ENCODE measurements around the gene ZMYND15.

Gene ZMYND15

GRCh38 chr17:4735876-4736651 lies 3.6 kb upstream of the ZMYND15 start:
- H3K9me3 ChIP-seq (ENCODE audit: insufficient read depth, low read length), result no peaks in the 10 kb centered on the region
- no peak overlapping the region for H3K9ac ChIP-seq (ENCODE audit: low read length)
- H3K4me3 ChIP-seq (ENCODE audit: low read length), result no peak overlapping the region
- H3K4me2 ChIP-seq (ENCODE audit: low read length), result no peak overlapping the region
- peaks cover 2% of the 10 kb centered on the region; the same call in 1 of the 2 replicates for H3K79me2 ChIP-seq (ENCODE audit: low read length)
- peaks cover 6% of the 10 kb centered on the region; the same call in 1 of the 2 replicates for H4K20me1 ChIP-seq (ENCODE audit: insufficient read depth, low read length)
- H3K27ac ChIP-seq (ENCODE audit: low read length), result no peak overlapping the region
- H2AFZ ChIP-seq (ENCODE audit: low read depth, low read length), result no peak overlapping the region
- H3K4me1 ChIP-seq (ENCODE audit: low read length), result peaks cover 30% of the 10 kb centered on the region
- peaks cover 3% of the 10 kb centered on the region for H3K36me3 ChIP-seq (replicated peaks; ENCODE audit: low read depth, low read length)
- TF ChIP-seq EZH2phosphoT487 (IDR thresholded peaks at IDR 0.05; ENCODE audit: low read depth), result no peak
- no peak for TF ChIP-seq CTCF (IDR thresholded peaks at IDR 0.05; ENCODE audit: low read depth, low read length)
- H3K27me3 ChIP-seq (ENCODE audit: low read depth, low read length), result peaks cover 24% of the 10 kb centered on the region

DNA sequence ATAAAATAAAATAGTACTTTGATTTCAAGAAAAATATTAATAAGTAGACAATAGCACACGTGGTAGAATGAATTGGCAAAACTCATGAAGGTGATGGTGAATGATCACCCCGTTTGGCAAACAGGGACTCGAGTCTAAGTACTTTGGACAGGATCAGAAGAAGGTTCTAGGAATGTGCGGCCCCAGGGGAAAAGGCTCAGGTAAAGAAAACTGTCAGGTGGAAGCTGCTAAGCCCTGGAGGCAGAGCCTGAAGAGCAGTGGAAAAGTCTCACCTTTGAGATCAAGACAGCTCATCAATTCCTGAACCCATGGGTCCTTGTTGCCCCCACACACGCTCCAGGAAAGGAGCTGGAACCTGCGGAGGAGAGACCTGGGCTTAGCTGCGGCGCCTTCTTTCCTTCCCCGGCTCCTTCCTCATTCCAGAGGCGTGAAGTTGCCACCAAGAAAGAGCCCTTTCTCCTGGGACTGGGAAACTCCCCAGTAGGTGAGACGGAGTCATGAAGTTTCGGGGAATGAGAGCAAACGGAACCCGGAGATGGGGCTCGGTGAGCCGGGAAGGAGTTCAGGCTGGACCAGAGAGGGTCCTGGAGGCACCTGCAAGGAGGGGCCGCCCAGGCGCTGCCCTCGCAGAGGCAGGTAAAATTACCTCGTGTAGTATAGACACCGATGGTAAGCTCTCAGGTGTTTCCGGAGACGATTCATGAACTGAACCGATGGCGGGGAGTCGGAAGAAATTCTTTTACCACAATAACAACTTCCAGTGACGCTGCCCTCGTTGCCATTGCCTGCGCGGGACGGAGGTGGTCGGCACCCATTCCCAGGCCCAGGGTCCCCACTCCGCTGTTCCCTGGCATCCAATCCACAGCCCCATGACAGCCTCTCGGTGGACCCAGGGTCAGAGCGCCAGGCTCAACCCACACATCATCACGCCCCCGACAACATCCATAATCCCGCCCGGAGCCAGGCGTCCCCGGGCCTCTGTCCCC lies 1.2 kb upstream of the ZMYND15 start:
- H3K9ac ChIP-seq (ENCODE audit: low read length), result peak overlapping the region; percentile 67
- peak overlapping the region; percentile 88 for H3K4me3 ChIP-seq (ENCODE audit: low read length)
- no peak for TF ChIP-seq CTCF (IDR thresholded peaks at IDR 0.05; ENCODE audit: low read depth, low read length)
- no peak for TF ChIP-seq EZH2phosphoT487 (IDR thresholded peaks at IDR 0.05; ENCODE audit: low read depth)
- H3K27me3 ChIP-seq (ENCODE audit: low read depth, low read length), result peaks cover 24% of the 10 kb centered on the region
- no peak overlapping the region for H3K27ac ChIP-seq (ENCODE audit: low read length)
- no peaks in the 10 kb centered on the region for H3K9me3 ChIP-seq (ENCODE audit: insufficient read depth, low read length)
- H2AFZ ChIP-seq (ENCODE audit: low read depth, low read length), result no peak overlapping the region
- H3K4me1 ChIP-seq (ENCODE audit: low read length), result peaks cover 21% of the 10 kb centered on the region
- no peaks in the 10 kb centered on the region for H4K20me1 ChIP-seq (ENCODE audit: insufficient read depth, low read length)
- H3K4me2 ChIP-seq (ENCODE audit: low read length), result peak overlapping the region; percentile 74
- H3K36me3 ChIP-seq (replicated peaks; ENCODE audit: low read depth, low read length), result peaks cover 3% of the 10 kb centered on the region
- no peaks in the 10 kb centered on the region for H3K79me2 ChIP-seq (ENCODE audit: low read length)

- H3K27me3 ChIP-seq (ENCODE audit: low read depth, low read length), result peaks cover 24% of the 10 kb centered on the region
- H3K9ac ChIP-seq (ENCODE audit: low read length), result peak overlapping the region; percentile 67; the same call in 1 of the 2 replicates
Observed at GRCh38 chr17:4740025-4740351, 355 bp downstream of the ZMYND15 start.

More at GRCh38 chr17:4740025-4740351, 355 bp downstream of the ZMYND15 start:
- H3K4me1 ChIP-seq (ENCODE audit: low read length), result peaks cover 10% of the 10 kb centered on the region; the same call in 1 of the 2 replicates
- H3K79me2 ChIP-seq (ENCODE audit: low read length), result no peaks in the 10 kb centered on the region
- TF ChIP-seq CTCF (IDR thresholded peaks at IDR 0.05; ENCODE audit: low read depth, low read length), result no peak
- no peak for TF ChIP-seq EZH2phosphoT487 (IDR thresholded peaks at IDR 0.05; ENCODE audit: low read depth)
- no peak overlapping the region for H3K27ac ChIP-seq (ENCODE audit: low read length)
- H3K4me3 ChIP-seq (ENCODE audit: low read length), result peak overlapping the region; percentile 88
- H3K4me2 ChIP-seq (ENCODE audit: low read length), result peak overlapping the region; percentile 74
- peak overlapping the region; percentile 66; the same call in 1 of the 2 replicates for H2AFZ ChIP-seq (ENCODE audit: low read depth, low read length)
- H3K9me3 ChIP-seq (ENCODE audit: insufficient read depth, low read length), result no peaks in the 10 kb centered on the region
- no peaks in the 10 kb centered on the region for H3K36me3 ChIP-seq (replicated peaks; ENCODE audit: low read depth, low read length)
- no peaks in the 10 kb centered on the region for H4K20me1 ChIP-seq (ENCODE audit: insufficient read depth, low read length)
